Transverse colon (tissue), 4 donors: ENCODE measurements around the gene CHMP1A. TPM values are rescaled to one million over a fixed set of nuclear protein-coding genes. Genes with fewer than 3 reads are reported as not detected.

ENCODE experiments used
- DNase-seq: peaks from one replicate; pipeline ENCODE4 v3.0.0-alpha.2; 2019
- H3K27ac ChIP-seq, 4 donors: fragments of 200-600 bp; sonication (generic); 2 replicates each; pipeline ENCODE4 v1.5.1; 2016 to 2018; ENCODE audit warnings: inconsistent platforms in 4 of 4
- H3K27me3 ChIP-seq: fragments of 200-600 bp; sonication (generic); 2 replicates; pipeline ENCODE4 v1.5.1; 2017; ENCODE audit warnings: inconsistent platforms
- H3K36me3 ChIP-seq, 4 donors: fragments of 200-600 bp; sonication (generic); 2 replicates each; pipeline ENCODE4 v1.5.1; 2017 to 2019; ENCODE audit warnings: inconsistent platforms in 4 of 4
- H3K4me1 ChIP-seq, 4 donors: fragments of 200-600 bp; sonication (generic); 2 replicates each; pipeline ENCODE4 v1.5.1; 2017 to 2020; ENCODE audit warnings: inconsistent platforms in 4 of 4
- H3K4me3 ChIP-seq, 4 donors: fragments of 200-600 bp; sonication (generic); 1 replicate in 1 of 4; 2 replicates in 3 of 4; pipeline versions ENCODE4 v1.5.1 to v1.6.1; 2017 to 2019; ENCODE audit warnings: inconsistent platforms in 4 of 4
- H3K9me3 ChIP-seq, 2 donors: fragments of 200-600 bp; sonication (generic); 2 replicates each; pipeline ENCODE4 v1.5.1; 2017 to 2019; ENCODE audit warnings: inconsistent platforms in 2 of 2
- CTCF ChIP-seq, 5 experiments: fragments of 200-600 bp in 3 of 5; fragments of 450-650 bp in 2 of 5; sonication (generic) in 3 of 5; IDR thresholded peaks; 1 replicate in 2 of 5; 2 replicates in 3 of 5; pipeline ENCODE4 v1.5.1; 2016 to 2017; ENCODE audit warnings: antibody characterized with exemption in 5 of 5, inconsistent platforms in 3 of 5, mild to moderate bottlenecking in 2 of 5, moderate library complexity in 1 of 5
- EP300 ChIP-seq: sonication (generic); formaldehyde crosslinking; IDR thresholded peaks from one replicate; pipeline ENCODE4 v1.6.1; 2017; ENCODE audit warnings: antibody characterized with exemption, low read depth
- POLR2A ChIP-seq: fragments of 450-650 bp; IDR thresholded peaks from one replicate; pipeline ENCODE4 v1.6.1; 2016; ENCODE audit warnings: antibody characterized with exemption, mild to moderate bottlenecking, moderate library complexity
- POLR2AphosphoS5 ChIP-seq, 3 donors: sonication (generic); formaldehyde crosslinking; IDR thresholded peaks; one replicate each; pipeline ENCODE4 v1.6.1; 2016; ENCODE audit warnings: antibody characterized with exemption in 3 of 3
- WGBS, 2 donors: methylation state at CpG; one replicate each; pipeline ENCODE4 v1.1.5; 2018; ENCODE audit warnings: low coverage in 1 of 2; 5-methylcytosine and 5-hydroxymethylcytosine counted together
- in situ Hi-C, 4 donors: fragments of 200-750 bp; cut with MboI; loops; one replicate each; pipeline versions ENCODE4 v1.15.0 to v1.15.1; 2017; ENCODE audit warnings: low sequenced_read_pairs in 3 of 4, low pct_ligation_motif_present in 1 of 4, low pct_unique_long_range_greater_than_20kb in 1 of 4
- intact Hi-C: fragments of 100-400 bp; cut with DNase I; formaldehyde crosslinking; loops from one replicate; pipeline ENCODE4 v1.15.1; 2023; ENCODE audit warnings: low total_unique reads
- total RNA-seq, 4 donors: library from RNA; depleted of rRNA; stranded (reverse); fragments of >200 nt; gene quantifications; one replicate each; pipeline ENCODE4 v1.1.0, GENCODE V29; 2016

CHMP1A gene
- total RNA-seq, 4 donors from 2014 or later: 131 to 184 (median 144) TPM

- intact Hi-C loops: no loop called here
- Histone ChIP-seq H3K4me3 (no peak within 1 kb of the TSS), H3K4me1 (peaks cover 0 to 7% (median 4%) of the 10 kb centered on the region in 4 donors), H3K36me3 (no peaks in the 10 kb centered on the region), H3K9me3 (no peaks in the 10 kb centered on the region), H3K27me3 (peaks cover 84% of the 10 kb centered on the region), H3K27ac (no peak within 1 kb of the TSS)
- in situ Hi-C loops: no loop called here
- 38 to 59% methylated on average over 2 to 19 of the region's 19 CpGs for WGBS, 2 donors
- no peak for TF ChIP-seq POLR2A
- no peak for TF ChIP-seq CTCF (IDR thresholded peaks at IDR 0.05)
- no peak for TF ChIP-seq EP300
- TF ChIP-seq POLR2AphosphoS5 (IDR thresholded peaks at IDR 0.05): no peak
- no peak for DNase-seq
These were observed 44.1 kb downstream of the CHMP1A start, which contains the start of gene DPEP1 for GRCh38 chr16:89613231-89613953. Gene DPEP1 (plus strand): TSS chr16:89613642. CDS start chr16:89630411, 16,769 bp downstream.

GRCh38 chr16:89612415-89613166 lies 44.9 kb downstream of the CHMP1A start:
- Histone ChIP-seq H3K4me3 (no peak overlapping the region), H3K36me3 (no peaks in the 10 kb centered on the region), H3K4me1 (peaks cover 0 to 13% (median 7%) of the 10 kb centered on the region in 4 donors), H3K27me3 (peaks cover 83% of the 10 kb centered on the region), H3K27ac (no peak overlapping the region), H3K9me3 (no peaks in the 10 kb centered on the region)
- 81% methylated on average over 20 of the region's 20 CpGs; no CpG with 5 or more reads in 1 of the 2 donors for WGBS, 2 donors
- in situ Hi-C loops (no loop called here), intact Hi-C loops (no loop called here)
- TF ChIP-seq CTCF (IDR thresholded peaks at IDR 0.05) (no peak), POLR2A (no peak), EP300 (no peak), POLR2AphosphoS5 (IDR thresholded peaks at IDR 0.05) (no peak)
- DNase-seq: no peak

GRCh38 chr16:89610108-89610453 lies 47.4 kb downstream of the CHMP1A start:
- Histone ChIP-seq H3K9me3 (no peaks in the 10 kb centered on the region), H3K36me3 (no peaks in the 10 kb centered on the region), H3K27ac (no peak overlapping the region), H3K4me3 (no peak overlapping the region), H3K4me1 (peaks cover 0 to 13% (median 7%) of the 10 kb centered on the region in 4 donors), H3K27me3 (peaks cover 94% of the 10 kb centered on the region)
- TF ChIP-seq CTCF (IDR thresholded peaks at IDR 0.05) (no peak), EP300 (no peak), POLR2AphosphoS5 (IDR thresholded peaks at IDR 0.05) (no peak), POLR2A (no peak)
- WGBS, 2 donors: 34 to 67% methylated on average over 1 of the region's 1 CpG
- no peak for DNase-seq
- intact Hi-C loops (no loop called here), in situ Hi-C loops (no loop called here)

- Histone ChIP-seq H3K27me3 (peaks cover 85% of the 10 kb centered on the region), H3K4me1 (peaks cover 0 to 13% (median 7%) of the 10 kb centered on the region in 4 donors), H3K36me3 (no peaks in the 10 kb centered on the region), H3K27ac (no peak overlapping the region), H3K4me3 (no peak overlapping the region), H3K9me3 (no peaks in the 10 kb centered on the region)
- in situ Hi-C loops: no loop called here
- intact Hi-C loops: no loop called here
- DNase-seq: no peak
- WGBS, 2 donors: 68 to 71% methylated on average over 10 to 32 of the region's 32 CpGs
- TF ChIP-seq CTCF (IDR thresholded peaks at IDR 0.05) (no peak), POLR2A (no peak)
These were observed 49.4 kb downstream of the CHMP1A start for GRCh38 chr16:89607937-89608740.
